Thymus (tissue), 11 donors: ENCODE results near the gene PPP2R2B. TPM values are rescaled to one million over a fixed set of nuclear protein-coding genes. Genes with fewer than 3 reads are reported as not detected.
"Not testable (repeated sequence)": the region's sequence is repeated elsewhere in the genome, so short reads cannot be mapped to it uniquely, and the experiment has no call there.

Experiments
- DNase-seq, 9 donors: peaks; one replicate each; pipeline ENCODE4 v3.0.0-alpha.2; 2013; ENCODE audit warnings: low spot score in 9 of 9, low read depth in 6 of 9, missing footprints in 1 of 9
- H3K27ac ChIP-seq, 2 donors: one replicate each; pipeline ENCODE4 v1.5.1; 2013; ENCODE audit warnings: control low read depth in 1 of 2, low read depth in 1 of 2, low read length in 1 of 2, mild to moderate bottlenecking in 1 of 2, moderate library complexity in 1 of 2
- H3K27me3 ChIP-seq, 2 donors: one replicate each; pipeline ENCODE4 v1.5.1; 2013; ENCODE audit warnings: low read length in 1 of 2; ENCODE audit not compliant: control insufficient read depth in 2 of 2, insufficient read depth in 1 of 2
- H3K36me3 ChIP-seq, 2 donors: one replicate each; pipeline ENCODE4 v1.5.1; 2013; ENCODE audit warnings: low read length in 1 of 2, mild to moderate bottlenecking in 1 of 2, moderate library complexity in 1 of 2; ENCODE audit not compliant: control insufficient read depth in 2 of 2, insufficient read depth in 2 of 2
- H3K4me1 ChIP-seq, 2 donors: one replicate each; pipeline ENCODE4 v1.5.1; 2013; ENCODE audit warnings: low read length in 2 of 2; ENCODE audit not compliant: control insufficient read depth in 2 of 2, insufficient read depth in 2 of 2
- H3K4me3 ChIP-seq, 2 donors: one replicate each; pipeline ENCODE4 v1.5.1; 2013; ENCODE audit warnings: low read length in 2 of 2, control low read depth in 1 of 2, mild to moderate bottlenecking in 1 of 2
- H3K9me3 ChIP-seq, 2 donors: one replicate each; pipeline ENCODE4 v1.5.1; 2013; ENCODE audit warnings: low read length in 1 of 2, mild to moderate bottlenecking in 1 of 2; ENCODE audit not compliant: control insufficient read depth in 2 of 2, insufficient read depth in 1 of 2
- WGBS: extraction: QIAGEN DNeasy Blood & Tissue Kit; methylation state at CpG from one replicate; pipeline ENCODE4 v1.1.7; 2013; 5-methylcytosine and 5-hydroxymethylcytosine counted together
- polyA plus RNA-seq: library from polyadenylated mRNA; stranded (reverse); fragments of 200-250 nt; gene quantifications from one replicate; pipeline ENCODE4 v1.2.3, GENCODE V29; 2013
- total RNA-seq: library from RNA; stranded (reverse); fragments of 120-200 nt; gene quantifications from one replicate; pipeline ENCODE4 v1.2.4, GENCODE V29; 2013
- donor health status: healthy.

PPP2R2B gene
- total and polyA plus RNA-seq, 2 donors = 1.9 to 3.2 TPM

DNA sequence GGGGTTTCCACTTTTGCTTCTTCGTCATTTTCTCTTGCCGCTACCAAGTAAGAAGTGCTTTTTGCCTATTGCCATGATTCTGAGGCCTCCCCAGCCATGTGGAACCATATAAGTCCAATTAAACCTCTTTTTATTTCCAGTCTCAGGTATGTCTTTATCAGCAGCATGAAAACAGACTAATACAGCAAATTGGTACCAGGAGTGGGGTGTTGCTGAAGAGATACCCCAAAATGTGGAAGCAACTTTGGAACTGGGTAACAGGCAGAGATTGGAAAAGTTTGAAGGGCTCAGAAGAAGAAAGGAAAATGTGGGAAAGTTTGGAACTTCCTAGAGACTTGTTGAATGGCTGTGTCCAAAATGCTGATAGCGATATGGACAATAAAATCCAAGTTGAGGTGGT, 149.8 kb downstream of the PPP2R2B start:
- H3K36me3 ChIP-seq, DNase-seq, H3K9me3 ChIP-seq, H3K4me1 ChIP-seq, H3K27ac ChIP-seq, H3K27me3 ChIP-seq, H3K4me3 ChIP-seq: not testable (repeated sequence)
- WGBS = 98% methylated on average over 3 of the region's 3 CpGs

DNA sequence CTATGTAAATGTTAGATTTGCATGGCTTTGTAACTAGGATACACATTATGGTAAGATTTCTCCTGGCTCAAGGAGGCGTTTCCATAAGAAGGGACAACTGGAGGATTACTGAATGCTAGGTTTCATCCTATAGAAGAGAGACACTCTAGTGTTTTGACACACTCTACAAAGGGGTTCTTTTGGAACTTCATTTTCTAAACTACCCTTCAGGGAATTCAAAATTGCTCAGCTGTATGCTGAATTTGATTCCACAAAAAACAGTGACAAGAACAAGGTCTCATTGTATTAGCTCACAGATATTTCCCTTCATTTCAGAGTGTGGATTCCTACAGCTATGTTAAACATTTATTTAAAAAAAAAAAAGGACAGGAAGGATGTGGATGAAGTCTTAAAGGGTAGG, 151.7 kb downstream of the PPP2R2B start:
- no peak for DNase-seq
- Histone ChIP-seq H3K9me3 (peaks cover 0 to 5% of the 10 kb centered on the region in 2 donors), H3K4me3 (no peak overlapping the region), H3K4me1 (no peaks in the 10 kb centered on the region), H3K27me3 (no peaks in the 10 kb centered on the region), H3K27ac (no peak overlapping the region), H3K36me3 (no peaks in the 10 kb centered on the region)
- WGBS = 98% methylated on average over 1 of the region's 1 CpG

DNA sequence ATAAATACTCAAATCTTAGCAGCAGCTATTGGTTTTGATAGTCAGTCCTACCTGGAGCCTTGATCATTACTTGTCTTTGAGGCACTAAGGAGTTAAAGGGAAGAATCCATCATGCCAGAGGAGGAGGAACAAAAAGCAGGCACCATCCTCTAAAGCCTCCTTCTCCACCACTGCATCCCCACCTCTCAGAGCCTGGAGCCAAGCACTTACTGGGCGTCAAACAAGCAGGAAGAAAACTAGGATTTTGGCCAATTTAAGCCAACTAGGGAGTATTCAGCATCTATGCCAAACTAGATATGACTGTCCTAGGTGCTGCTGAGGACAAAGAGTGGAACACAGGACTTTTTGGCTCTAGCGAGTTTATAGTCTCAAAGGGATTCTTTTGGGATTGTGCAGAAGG, 152.5 kb downstream of the PPP2R2B start:
- Histone ChIP-seq H3K4me1 (no peaks in the 10 kb centered on the region), H3K9me3 (peaks cover 0 to 5% of the 10 kb centered on the region in 2 donors), H3K27me3 (no peaks in the 10 kb centered on the region), H3K4me3 (no peak overlapping the region), H3K27ac (no peak overlapping the region), H3K36me3 (no peaks in the 10 kb centered on the region)
- no peak for DNase-seq
- 95% methylated on average over 2 of the region's 2 CpGs for WGBS

DNA sequence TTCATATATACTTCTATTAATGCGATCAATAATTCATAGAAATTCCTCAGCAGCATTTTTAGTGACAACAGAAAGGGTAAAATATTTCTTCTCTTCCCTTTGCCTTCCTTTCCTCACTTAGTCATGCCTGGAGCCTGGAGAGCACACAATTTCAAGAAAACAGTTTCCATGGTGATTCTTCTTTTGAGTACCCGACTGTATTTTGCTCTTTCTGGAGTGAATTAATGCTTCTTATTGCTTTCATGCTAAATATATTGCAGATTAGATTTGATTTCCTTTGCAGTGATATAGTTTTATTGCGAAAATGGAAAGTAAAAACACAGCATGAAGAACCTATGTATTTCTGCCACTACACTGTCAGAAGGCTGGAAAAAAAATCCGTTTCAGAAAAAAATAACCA, 153.5 kb downstream of the PPP2R2B start:
- Histone ChIP-seq H3K4me1 (no peaks in the 10 kb centered on the region), H3K27me3 (no peaks in the 10 kb centered on the region), H3K36me3 (no peaks in the 10 kb centered on the region), H3K9me3 (peaks cover 0 to 5% of the 10 kb centered on the region in 2 donors), H3K4me3 (no peak overlapping the region), H3K27ac (no peak overlapping the region)
- WGBS = 91% methylated on average over 4 of the region's 4 CpGs
- no peak for DNase-seq

DNA sequence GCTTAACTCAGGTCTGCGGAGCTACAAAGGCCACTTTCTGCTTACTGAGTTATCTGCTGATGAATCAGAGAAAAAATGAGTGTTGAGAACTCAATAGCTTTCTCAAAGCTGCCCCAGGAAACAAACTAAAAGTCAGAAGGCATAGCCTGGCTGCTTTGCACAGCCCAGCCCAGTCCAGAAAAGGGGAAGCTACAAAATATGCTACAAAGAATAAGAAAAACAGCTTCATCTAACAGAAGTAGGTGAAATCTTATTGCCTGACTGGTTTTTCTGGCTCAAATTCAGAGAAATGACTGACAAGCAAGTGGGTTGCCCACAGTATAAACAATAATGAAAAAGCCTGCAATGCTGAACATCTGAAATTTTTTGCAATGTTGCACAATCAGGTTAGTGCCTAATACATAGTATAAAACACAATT, 156.2 kb downstream of the PPP2R2B start:
- no peak for DNase-seq
- Histone ChIP-seq H3K4me1 (no peaks in the 10 kb centered on the region), H3K36me3 (no peaks in the 10 kb centered on the region), H3K27me3 (no peaks in the 10 kb centered on the region), H3K4me3 (no peak overlapping the region), H3K9me3 (no peaks in the 10 kb centered on the region), H3K27ac (no peak overlapping the region)
- 34% methylated on average over 1 of the region's 1 CpG for WGBS

DNA sequence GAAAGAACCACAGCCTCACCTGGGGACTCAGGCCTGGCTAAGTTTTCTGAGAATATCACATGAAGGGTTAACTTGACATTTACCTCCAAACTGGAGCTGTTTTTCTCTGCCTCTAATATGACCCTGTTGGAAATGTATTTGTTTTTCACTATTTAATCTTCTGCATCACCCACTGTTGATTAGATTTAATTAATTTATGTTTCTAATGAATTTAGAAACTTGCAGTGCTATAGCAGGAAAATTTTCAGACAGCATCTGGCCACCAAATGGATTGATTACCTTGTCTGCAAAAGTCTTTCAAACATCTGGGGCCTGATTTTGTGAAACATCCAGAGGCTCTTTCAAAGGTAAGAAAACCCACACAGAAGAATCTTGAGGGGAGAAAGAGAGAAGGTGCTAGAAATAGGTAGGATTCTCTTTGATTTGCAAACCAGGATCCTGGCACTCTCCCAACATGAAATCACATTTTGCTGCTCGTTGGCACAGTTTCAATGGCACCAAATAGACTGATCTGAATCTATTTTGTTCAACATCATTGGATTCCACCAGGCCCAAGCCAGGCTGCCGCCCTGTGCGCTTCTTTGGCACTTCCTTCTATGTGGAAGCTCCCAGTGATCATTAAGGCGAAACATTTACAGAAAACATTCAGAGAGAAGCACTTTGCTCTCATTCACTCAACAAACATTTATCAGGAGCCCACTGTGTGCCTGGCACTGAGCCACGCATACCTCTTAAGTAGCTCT, 157.3 kb downstream of the PPP2R2B start:
- no peak overlapping the region for H3K27ac ChIP-seq
- H3K4me3 ChIP-seq = no peak overlapping the region
- no peaks in the 10 kb centered on the region for H3K36me3 ChIP-seq
- no peak for DNase-seq
- H3K4me1 ChIP-seq = no peaks in the 10 kb centered on the region
- H3K9me3 ChIP-seq = no peaks in the 10 kb centered on the region
- 90% methylated on average over 5 of the region's 5 CpGs for WGBS
- no peaks in the 10 kb centered on the region for H3K27me3 ChIP-seq

DNA sequence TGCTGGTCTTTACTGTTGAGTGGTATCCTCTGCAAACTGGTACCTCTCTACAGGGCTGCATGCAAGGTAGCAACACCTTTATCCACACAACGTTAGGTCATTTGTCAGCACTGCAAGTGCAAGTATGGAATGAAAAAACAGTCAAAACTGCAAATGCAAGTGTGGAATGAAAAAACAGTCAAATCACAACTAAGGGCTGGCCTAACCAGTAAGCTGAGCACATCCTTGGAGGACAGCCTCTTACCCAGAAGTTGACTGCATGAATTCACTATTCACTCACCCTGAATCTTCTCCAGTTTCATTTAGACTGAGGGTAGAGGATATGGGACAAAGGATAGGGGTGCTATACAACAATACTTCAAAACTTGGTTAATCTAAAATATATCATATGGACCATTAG, 158.4 kb downstream of the PPP2R2B start:
- Histone ChIP-seq H3K4me3 (no peak overlapping the region), H3K27me3 (no peaks in the 10 kb centered on the region), H3K4me1 (no peaks in the 10 kb centered on the region), H3K36me3 (no peaks in the 10 kb centered on the region), H3K27ac (no peak overlapping the region), H3K9me3 (no peaks in the 10 kb centered on the region)
- DNase-seq = no peak
- WGBS = 96% methylated on average over 1 of the region's 1 CpG

DNA sequence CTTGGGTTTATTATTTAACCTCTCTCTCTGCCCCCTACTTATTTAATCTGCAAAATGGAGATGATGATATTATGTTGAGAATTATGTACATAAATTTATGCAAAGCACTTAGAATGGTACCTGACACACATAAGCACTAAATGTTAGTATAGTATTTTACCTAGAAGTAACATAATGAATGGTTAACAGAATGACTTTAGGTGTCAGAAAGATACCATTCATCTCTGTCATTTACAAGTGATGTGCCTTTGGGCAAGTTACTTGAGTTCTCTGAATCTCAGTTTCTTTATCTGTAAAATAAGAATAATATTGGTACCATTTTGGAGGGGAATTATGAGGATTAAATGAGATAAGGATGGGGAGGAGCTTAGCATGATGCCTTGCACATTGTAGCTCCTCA, 159.4 kb downstream of the PPP2R2B start:
- H3K9me3 ChIP-seq = no peaks in the 10 kb centered on the region
- DNase-seq = no peak
- H3K27me3 ChIP-seq = no peaks in the 10 kb centered on the region

DNA sequence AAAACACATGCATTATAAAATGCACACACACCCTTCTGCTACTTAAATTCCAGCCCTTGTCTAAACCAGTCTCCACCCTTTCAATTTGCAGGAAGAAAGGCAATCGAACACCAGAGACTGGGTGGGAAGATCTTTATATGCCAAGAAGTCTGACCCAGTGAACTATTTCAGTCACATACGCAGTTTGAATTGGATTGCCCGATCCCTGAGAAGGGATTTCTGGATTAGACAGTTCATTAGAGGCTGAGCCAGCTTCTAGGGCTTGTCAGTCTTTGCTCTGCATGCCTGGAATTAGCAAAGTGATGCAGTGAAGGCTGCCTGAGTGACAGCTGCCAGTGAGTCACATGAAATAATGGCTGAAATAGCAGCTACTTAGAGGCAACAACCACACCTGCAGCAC, 159.9 kb downstream of the PPP2R2B start:
- H3K27ac ChIP-seq = no peak overlapping the region
- no peaks in the 10 kb centered on the region for H3K9me3 ChIP-seq
- no peak for DNase-seq
- H3K4me3 ChIP-seq = no peak overlapping the region
- no peaks in the 10 kb centered on the region for H3K4me1 ChIP-seq
- 91% methylated on average over 3 of the region's 3 CpGs for WGBS
- no peaks in the 10 kb centered on the region for H3K27me3 ChIP-seq
- H3K36me3 ChIP-seq = no peaks in the 10 kb centered on the region

More for the DNA sequence above, 159.4 kb downstream of the PPP2R2B start:
- Histone ChIP-seq H3K4me1 (no peaks in the 10 kb centered on the region), H3K27ac (no peak overlapping the region), H3K36me3 (no peaks in the 10 kb centered on the region), H3K4me3 (no peak overlapping the region)
